ENCODE measurements around the gene CYP19A1. TPM values are rescaled to one million over a fixed set of nuclear protein-coding genes. Genes with fewer than 3 reads are reported as not detected.

The CYP19A1 gene
- total and polyA plus RNA-seq, 3 donors from 2014 or later: 2.8 to 29.0 (median 3.3) TPM

- intact Hi-C loops (cut with DNase I; ENCODE audit: low total_unique reads): no loop called here
- TF ChIP-seq POLR2A (IDR thresholded peaks at IDR 0.05) (no peak), CTCF (IDR thresholded peaks at IDR 0.05) (no peak)
- Histone ChIP-seq H3K9me3 (no peaks in the 10 kb centered on the region), H3K27ac (no peak overlapping the region), H3K4me3 (peak overlapping the region; percentile 53), H3K36me3 (ENCODE audit: low read depth, missing control alignments) (no peaks in the 10 kb centered on the region), H3K4me1 (peaks cover 6% of the 10 kb centered on the region), H3K27me3 (no peaks in the 10 kb centered on the region)
- no peak for DNase-seq
- 0 to 1% methylated on average over 32 to 47 of the region's 47 CpGs for WGBS, 2 donors
These were observed 71.2 kb downstream of the CYP19A1 start for GRCh38 chr15:51267051-51267702.

GRCh38 chr15:51266656-51267050 lies 71.7 kb downstream of the CYP19A1 start:
- Histone ChIP-seq H3K4me3 (peak overlapping the region in 1 of 2 donors; percentile 53), H3K4me1 (peaks cover 6% of the 10 kb centered on the region), H3K9me3 (no peaks in the 10 kb centered on the region), H3K36me3 (ENCODE audit: low read depth, missing control alignments) (no peaks in the 10 kb centered on the region), H3K27ac (no peak overlapping the region), H3K27me3 (no peaks in the 10 kb centered on the region)
- 31 to 33% methylated on average over 9 of the region's 9 CpGs for WGBS, 2 donors
- no peak for DNase-seq
- TF ChIP-seq CTCF (IDR thresholded peaks at IDR 0.05) (no peak), POLR2A (IDR thresholded peaks at IDR 0.05) (no peak)
- intact Hi-C loops (cut with DNase I; ENCODE audit: low total_unique reads): no loop called here

- H3K9me3 ChIP-seq: no peaks in the 10 kb centered on the region
- intact Hi-C loops (cut with DNase I; ENCODE audit: low total_unique reads): no loop called here
- H3K36me3 ChIP-seq (ENCODE audit: low read depth, missing control alignments): no peaks in the 10 kb centered on the region
- H3K27me3 ChIP-seq: no peaks in the 10 kb centered on the region
- no peak overlapping the region for H3K4me3 ChIP-seq
- no peak for DNase-seq
- 88 to 92% methylated on average over 5 of the region's 5 CpGs for WGBS, 2 donors
- TF ChIP-seq CTCF (IDR thresholded peaks at IDR 0.05) (no peak), POLR2A (IDR thresholded peaks at IDR 0.05) (no peak)
- H3K4me1 ChIP-seq: peaks cover 6% of the 10 kb centered on the region
- H3K27ac ChIP-seq: no peak overlapping the region
These were observed 73.3 kb downstream of the CYP19A1 start for GRCh38 chr15:51265037-51265555.

GRCh38 chr15:51263726-51264125 lies 74.7 kb downstream of the CYP19A1 start:
- no peak for TF ChIP-seq CTCF (IDR thresholded peaks at IDR 0.05)
- TF ChIP-seq POLR2A (IDR thresholded peaks at IDR 0.05): no peak
- no peak for DNase-seq
- intact Hi-C loops (cut with DNase I; ENCODE audit: low total_unique reads): no loop called here
- Histone ChIP-seq H3K36me3 (ENCODE audit: low read depth, missing control alignments) (no peaks in the 10 kb centered on the region), H3K4me1 (peaks cover 6% of the 10 kb centered on the region), H3K27me3 (no peaks in the 10 kb centered on the region), H3K9me3 (no peaks in the 10 kb centered on the region), H3K27ac (no peak overlapping the region), H3K4me3 (no peak overlapping the region)

- Histone ChIP-seq H3K27me3 (no peaks in the 10 kb centered on the region), H3K4me1 (peaks cover 6% of the 10 kb centered on the region), H3K36me3 (ENCODE audit: low read depth, missing control alignments) (no peaks in the 10 kb centered on the region), H3K9me3 (no peaks in the 10 kb centered on the region), H3K27ac (no peak overlapping the region), H3K4me3 (no peak overlapping the region)
- intact Hi-C loops (cut with DNase I; ENCODE audit: low total_unique reads): no loop called here
- 92 to 93% methylated on average over 3 of the region's 3 CpGs for WGBS, 2 donors
- TF ChIP-seq POLR2A (IDR thresholded peaks at IDR 0.05) (no peak), CTCF (IDR thresholded peaks at IDR 0.05) (no peak)
- no peak for DNase-seq
These were observed 75.3 kb downstream of the CYP19A1 start for GRCh38 chr15:51263116-51263515.
